ENCODE data around the gene TPK1.

DNA sequence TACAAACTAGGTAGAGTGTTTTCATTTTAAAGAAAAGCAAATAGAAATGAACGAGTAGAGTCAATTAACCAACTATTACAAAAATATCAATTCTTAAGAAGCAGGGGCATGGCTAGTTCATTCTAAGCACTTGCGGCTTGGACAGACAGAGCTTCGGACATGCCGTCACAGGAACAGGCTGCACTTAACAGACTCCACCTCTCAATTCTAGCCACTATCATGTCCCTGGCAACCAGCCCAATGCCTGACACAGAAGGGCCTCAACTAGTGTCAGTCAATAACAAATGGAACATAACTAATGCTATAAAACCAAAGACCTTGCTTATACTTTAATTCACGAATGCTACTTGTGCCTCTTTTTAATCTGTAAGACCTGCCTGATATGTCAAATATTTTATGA lies 74.4 kb downstream of the TPK1 start:
- TF ChIP-seq, protein P1, sequence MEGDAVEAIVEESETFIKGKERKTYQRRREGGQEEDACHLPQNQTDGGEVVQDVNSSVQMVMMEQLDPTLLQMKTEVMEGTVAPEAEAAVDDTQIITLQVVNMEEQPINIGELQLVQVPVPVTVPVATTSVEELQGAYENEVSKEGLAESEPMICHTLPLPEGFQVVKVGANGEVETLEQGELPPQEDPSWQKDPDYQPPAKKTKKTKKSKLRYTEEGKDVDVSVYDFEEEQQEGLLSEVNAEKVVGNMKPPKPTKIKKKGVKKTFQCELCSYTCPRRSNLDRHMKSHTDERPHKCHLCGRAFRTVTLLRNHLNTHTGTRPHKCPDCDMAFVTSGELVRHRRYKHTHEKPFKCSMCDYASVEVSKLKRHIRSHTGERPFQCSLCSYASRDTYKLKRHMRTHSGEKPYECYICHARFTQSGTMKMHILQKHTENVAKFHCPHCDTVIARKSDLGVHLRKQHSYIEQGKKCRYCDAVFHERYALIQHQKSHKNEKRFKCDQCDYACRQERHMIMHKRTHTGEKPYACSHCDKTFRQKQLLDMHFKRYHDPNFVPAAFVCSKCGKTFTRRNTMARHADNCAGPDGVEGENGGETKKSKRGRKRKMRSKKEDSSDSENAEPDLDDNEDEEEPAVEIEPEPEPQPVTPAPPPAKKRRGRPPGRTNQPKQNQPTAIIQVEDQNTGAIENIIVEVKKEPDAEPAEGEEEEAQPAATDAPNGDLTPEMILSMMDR (IDR thresholded peaks at IDR 0.05): no peak
- TF ChIP-seq EZH2phosphoT487 (IDR thresholded peaks at IDR 0.05): no peak

All from neural progenitor cell (in vitro differentiated cells).